SKM-1 treated with dmso at 0.1 percent for 144 hours (cell line): ENCODE data around the gene RAD9B.
A peak's percentile ranks its signal among the peaks of the same experiment; 100 is the strongest.
"Not testable (repeated sequence)": the region's sequence is repeated elsewhere in the genome, so short reads cannot be mapped to it uniquely, and the experiment has no call there.

ENCODE experiments used
- DNase-seq: peaks from one replicate; lab custom pipeline; 2025; ENCODE audit not compliant: unreplicated experiment; lab: John Stamatoyannopoulos, UW

Gene RAD9B

DNA sequence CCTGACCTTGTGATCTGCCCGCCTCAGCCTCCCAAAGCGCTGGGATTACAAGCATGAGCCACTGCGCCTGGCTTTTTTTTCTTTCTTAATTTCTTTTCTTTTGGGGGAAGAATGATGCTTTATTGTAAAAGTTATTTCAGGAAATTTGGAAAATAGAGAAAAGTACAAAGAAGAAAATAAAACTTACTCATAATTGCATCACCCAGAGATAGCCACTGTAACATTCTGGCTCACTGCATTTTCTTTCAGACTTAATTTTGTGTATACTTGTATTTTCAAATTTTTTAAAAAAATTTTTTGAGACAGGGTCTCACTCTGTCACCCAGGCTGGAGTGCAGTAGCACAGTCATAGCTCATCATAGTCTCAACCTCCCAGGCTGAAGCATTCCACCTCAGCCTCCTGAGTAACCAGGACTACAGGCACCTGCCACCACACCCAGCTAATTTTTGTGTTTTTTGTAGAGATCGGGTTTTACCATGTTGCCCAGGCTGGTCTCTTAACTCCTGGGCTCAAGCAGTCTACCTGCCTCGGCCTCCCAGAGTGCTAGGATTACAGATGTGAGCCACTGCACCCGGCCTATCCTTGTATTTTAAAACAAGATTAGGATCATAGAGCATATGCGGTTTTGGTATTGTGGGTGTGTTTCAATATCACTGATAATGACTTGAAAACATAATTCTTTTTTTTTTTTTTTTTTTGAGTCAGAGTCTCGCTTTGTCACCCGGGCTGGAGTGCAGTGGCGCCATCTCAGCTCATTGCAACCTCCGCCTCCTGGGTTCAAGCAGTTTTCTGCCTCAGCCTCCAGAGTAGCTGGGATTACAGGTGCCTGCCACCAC lies 19.0 kb downstream of the RAD9B start:
- not testable (repeated sequence) for DNase-seq

DNA sequence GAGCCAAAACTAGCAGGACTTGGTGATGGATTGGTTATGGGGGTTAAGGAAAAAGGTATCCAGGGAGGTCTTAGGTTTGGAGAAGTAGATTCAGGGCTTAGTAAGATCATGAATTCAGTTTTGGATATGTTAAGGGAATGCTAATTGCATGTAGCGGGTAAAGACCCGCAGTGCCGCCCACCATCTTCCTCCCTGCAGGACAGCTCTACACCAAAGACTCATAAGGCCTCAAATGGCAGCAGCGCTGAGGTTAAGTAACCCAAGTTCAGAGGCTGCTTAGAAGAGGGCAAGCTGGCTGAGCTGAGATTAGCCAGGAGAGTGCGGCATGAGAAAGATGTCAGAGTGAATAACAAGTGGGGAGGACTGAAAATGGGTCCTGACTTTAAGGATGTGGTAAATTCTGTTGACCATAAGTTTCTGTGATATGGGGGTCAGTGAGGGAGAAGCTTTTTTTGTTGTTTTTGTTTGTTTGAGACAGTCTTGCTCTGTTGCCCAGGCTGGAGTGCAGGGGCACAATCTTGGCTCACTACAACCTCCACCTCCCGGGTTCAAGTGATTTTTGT lies 26.2 kb downstream of the RAD9B start:
- no peak for DNase-seq

- DNase-seq, result no peak
These were observed 28.4 kb downstream of the RAD9B start for GRCh38 chr12:110530511-110530910.

DNA sequence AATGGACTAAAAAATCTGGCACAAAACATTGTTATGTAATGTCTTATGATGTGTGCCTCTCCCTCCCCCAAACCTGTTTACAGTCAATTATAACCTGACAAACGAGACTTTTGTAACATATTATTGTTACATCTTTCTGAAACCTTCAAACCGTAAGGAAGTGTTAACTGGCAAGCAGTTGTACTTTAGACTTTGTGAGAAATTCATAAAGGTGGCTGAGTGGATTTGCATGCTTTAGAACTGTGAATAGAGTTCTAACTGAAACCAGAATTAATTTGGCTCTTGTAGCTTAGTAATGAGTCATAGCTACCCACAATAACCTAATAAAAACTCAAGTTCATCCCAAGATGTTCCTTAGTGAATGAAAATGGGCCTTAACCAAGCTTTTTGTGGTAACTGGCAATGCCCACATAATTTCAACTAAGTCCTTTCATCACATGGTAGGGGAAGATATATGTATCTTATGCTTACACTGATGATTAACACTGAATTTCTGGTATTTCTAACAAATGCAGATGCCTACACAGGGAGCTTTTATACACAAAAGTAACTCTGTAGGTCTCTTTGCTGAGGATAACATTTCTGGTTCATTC lies 29.7 kb downstream of the RAD9B start:
- no peak for DNase-seq

DNA sequence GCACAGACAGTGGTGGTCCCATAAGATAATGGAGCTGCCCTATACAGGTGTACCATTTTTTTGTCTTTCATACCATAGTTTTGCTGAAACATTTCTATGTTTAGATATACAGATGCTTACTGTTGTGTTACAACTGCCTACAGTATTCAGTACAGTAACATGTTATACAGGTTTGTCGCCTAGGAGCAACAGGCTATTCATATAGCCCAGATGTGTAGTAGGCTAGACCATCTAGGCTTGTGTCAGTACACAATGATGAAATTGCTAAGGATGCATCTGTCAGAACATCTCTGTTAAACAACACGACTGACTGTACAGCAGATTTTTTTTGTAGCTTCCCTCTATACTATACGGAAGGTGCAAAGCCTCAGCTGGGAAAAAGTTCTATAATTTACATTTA lies 30.5 kb downstream of the RAD9B start:
- no peak for DNase-seq

DNA sequence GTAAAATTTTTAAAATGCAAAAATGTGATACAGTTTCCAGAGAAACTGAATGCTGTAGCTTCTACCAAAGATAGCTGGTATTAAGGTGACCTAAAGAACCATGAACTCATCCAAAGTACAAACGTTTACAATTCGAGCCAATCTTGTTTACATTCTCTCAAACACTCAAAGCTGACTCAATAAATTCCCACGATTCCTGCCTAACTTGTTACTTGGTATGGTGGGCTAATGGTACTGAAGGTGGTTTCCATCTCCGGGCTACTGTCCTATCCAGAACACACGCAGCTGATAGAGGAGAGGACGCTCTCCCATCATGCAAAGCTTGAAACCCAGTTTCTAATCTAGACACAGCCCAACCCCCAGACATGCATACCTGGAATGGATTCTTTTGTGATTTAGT lies 31.5 kb downstream of the RAD9B start:
- DNase-seq, result no peak

- no peak for DNase-seq
These were observed 32.7 kb downstream of the RAD9B start for GRCh38 chr12:110534811-110535210.

GRCh38 chr12:110536834-110537604 lies 34.9 kb downstream of the RAD9B start:
- DNase-seq, result no peak

DNA sequence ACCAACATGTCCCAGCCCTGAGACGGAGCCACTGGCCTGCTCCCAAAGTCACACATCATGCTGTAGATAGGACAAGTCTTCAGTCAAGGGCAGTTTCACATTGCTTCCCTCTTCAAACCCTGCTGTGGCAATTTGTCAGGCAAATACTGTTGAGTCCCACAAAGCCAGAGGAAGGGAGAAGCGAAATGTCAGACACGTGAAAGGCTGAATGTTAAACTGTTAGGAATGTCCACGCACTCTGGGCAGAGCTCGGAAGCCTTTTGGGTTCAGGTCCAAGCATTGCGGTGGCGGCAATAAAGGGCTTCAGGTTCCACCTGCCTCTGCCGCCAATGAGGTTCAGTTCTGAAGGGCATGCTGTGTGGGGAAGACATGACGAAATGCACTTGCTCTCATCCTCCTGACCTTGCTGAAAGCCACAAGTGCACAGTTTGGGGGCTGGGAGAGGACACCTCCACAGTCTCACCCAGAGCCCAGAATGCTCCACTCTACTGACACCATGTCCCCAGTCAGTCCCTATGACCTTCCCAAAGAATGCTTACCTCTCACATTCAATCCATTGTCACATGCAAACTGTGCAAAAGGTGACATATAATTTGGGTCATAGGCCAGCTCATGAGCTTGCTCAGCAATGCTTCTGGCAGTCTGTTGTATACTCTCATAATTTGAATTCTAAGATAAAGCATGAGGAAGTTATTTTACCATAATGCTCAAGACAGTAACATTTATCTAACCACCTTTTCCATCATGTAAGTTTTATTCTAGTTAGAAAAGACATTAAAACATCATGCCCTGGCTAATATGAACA lies 35.7 kb downstream of the RAD9B start:
- peak; percentile 30 for DNase-seq

GRCh38 chr12:110538869-110539622 lies 36.9 kb downstream of the RAD9B start:
- no peak for DNase-seq

DNA sequence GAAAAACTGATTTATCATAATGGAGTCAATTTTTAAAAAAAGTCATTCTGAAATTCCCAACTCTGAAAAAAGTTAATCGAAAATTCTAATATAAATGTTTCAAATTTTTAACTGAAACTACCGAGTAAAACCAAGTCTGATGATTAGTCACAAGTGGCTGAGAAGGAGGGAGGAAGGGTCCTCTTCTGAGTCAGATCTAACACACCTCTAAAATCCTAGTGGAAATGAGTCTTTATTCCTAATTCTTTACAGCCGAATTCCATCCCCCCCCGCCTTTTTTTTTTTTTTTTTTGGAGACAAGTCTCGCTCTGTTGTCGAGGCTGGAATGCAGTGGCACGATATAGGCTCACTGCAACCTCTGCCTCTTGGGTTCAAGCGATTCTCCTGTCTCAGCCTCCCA lies 37.9 kb downstream of the RAD9B start:
- no peak for DNase-seq

DNA sequence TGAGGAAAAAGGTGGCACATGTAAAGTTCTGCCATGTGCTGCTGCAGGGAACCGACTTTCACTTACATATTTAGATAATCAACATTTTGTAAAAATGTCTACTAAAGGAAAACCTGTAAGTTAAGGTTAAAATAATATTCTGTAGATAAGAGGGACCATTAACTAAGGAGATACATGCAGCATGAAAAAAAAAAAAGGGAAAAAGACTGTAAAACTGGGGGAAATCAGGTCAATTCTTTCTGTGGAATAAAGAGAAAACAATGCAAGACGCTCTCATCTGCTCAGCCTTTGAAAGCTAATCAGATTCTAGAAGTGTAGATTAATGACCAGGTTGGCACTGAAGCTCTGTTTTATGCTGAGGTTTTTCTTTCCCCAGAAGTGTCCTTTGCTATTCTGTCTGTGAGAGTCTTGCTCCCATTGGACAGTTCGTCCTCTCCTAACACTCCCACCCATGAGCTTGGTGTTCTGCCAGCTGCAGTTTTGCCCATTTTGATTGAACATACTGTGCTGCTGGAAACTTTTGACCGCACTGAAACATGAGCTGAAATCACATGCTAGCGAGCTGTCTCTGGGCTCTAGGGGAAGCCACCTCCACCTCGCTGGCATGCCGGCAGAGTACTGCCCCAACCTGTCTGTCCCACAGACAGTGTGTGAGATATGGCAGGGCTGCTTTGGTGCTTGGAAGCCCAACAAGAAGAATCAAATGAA lies 41.3 kb downstream of the RAD9B start:
- DNase-seq, result no peak

- DNase-seq, result no peak
These were observed 41.8 kb downstream of the RAD9B start for GRCh38 chr12:110543965-110544364.

DNA sequence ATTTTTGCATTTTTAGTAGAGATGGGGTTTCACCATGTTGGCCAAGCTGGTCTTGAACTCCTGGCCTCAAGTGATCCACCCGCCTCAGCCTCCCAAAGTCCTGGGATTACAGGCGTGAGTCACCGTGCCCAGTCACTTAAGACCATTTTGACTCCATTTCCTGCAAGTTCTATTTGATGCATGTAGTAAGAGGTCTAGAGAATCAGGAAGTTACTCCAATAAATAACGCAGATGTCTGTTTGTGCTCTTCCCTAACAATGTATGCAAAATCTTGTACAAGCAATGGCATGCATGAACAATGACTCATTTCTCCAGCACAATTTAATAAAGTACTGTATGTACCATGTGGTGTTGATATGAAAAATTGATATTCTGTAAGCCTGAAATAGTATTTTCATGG lies 43.1 kb downstream of the RAD9B start:
- not testable (repeated sequence) for DNase-seq

DNA sequence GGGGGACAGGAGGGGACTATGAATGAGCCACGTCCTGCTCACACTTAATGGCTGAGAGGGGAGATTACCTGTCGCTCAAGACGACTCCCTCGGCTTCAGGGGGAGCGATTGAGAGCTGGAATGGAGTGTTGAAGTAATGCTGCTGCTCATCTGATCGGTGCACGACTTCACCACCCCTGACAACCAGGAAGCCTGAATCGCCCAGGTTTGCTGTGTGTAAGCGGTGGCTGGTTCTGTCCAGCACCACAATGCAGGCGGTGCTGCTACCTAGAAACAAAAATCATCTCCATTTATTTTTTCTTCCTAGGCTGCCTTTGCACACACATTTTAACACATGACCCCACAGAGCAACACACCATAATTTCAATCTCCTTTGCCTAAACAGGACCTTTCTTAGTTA lies 43.7 kb downstream of the RAD9B start:
- DNase-seq, result no peak

GRCh38 chr12:110546339-110546738 lies 44.2 kb downstream of the RAD9B start:
- no peak for DNase-seq

DNA sequence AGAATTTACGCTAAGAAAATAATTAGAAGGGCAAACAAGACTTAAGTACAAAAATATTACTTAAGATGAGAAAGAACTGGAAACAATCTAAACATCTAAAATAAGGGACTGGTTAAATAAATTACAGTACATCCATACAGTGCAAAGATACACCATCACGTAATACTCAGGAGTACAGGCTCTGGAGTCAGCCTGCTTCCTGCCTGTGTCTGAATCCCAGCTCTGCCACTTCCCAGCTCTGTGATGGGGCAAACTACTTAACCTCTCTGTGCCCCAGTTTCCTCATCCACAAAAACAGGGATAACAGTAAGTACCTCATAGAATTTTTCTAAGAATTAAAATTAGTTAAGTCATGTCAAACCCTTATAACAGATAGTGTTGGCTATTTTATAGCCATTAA lies 45.0 kb downstream of the RAD9B start:
- DNase-seq, result no peak

GRCh38 chr12:110548678-110549077 lies 46.5 kb downstream of the RAD9B start:
- DNase-seq, result no peak

GRCh38 chr12:110549716-110550115 lies 47.6 kb downstream of the RAD9B start:
- DNase-seq, result no peak
